Measurements from ENCODE around the gene SERPINB12. TPM values are rescaled to one million over a fixed set of nuclear protein-coding genes. Genes with fewer than 3 reads are reported as not detected.

SERPINB12 gene
- total and polyA plus RNA-seq, 2 of the 13 experiments (the other 11 are each of a cell fraction or from before 2014, with no cell fraction given), result not detected

- Histone ChIP-seq H3K9ac (ENCODE audit: insufficient read depth, low read depth, low read length) (no peak overlapping the region), H2AFZ (ENCODE audit: low read length) (no peak overlapping the region), H3K4me3 (replicated peaks in 1 of 3; ENCODE audit: insufficient read depth in 1 of 3, low read depth in 2 of 3, low read length in 3 of 3) (no peak overlapping the region), H3K4me2 (ENCODE audit: low read depth, low read length) (no peak overlapping the region), H3K9me3 (ENCODE audit: low read length) (no peaks in the 10 kb centered on the region), H3K27me3 (ENCODE audit: control insufficient read depth in 1 of 2, insufficient read depth in 2 of 2, low read length in 2 of 2) (0 out of 5 replicates have a peak, but pooled peaks cover 0 to 3% of the 10 kb centered on the region in 2 experiments), H3K36me3 (replicated peaks in 1 of 2; ENCODE audit: control insufficient read depth in 1 of 2, insufficient read depth in 2 of 2, low read length in 2 of 2) (no peaks in the 10 kb centered on the region), H3K79me2 (ENCODE audit: insufficient read depth, low read length) (no peaks in the 10 kb centered on the region), H3K4me1 (ENCODE audit: insufficient read depth, low read length) (no peaks in the 10 kb centered on the region), H3K27ac (ENCODE audit: extremely low read length, insufficient read depth, low read length) (no peak overlapping the region), H4K20me1 (ENCODE audit: insufficient read depth, low read length) (no peaks in the 10 kb centered on the region)
- 51% methylated on average over 2 of the region's 2 CpGs for WGBS (ENCODE audit: low lambda C conversion rate)
- FAIRE-seq (no peak), ATAC-seq (no peak), DNase-seq (ENCODE audit: low spot score) (no peak)
- ChIA-PET POLR2A (no interaction called here), CTCF (ENCODE audit: low intra/inter-chr PET ratio, low total read pairs) (no interaction called here)
- intact Hi-C loops (cut with micrococcal nuclease; ENCODE audit: unreplicated experiment) (no loop called here), in situ Hi-C loops (cut with HindIII; ENCODE audit: extremely low pct_ligation_motif_present, low pct_unique_long_range_greater_than_20kb) (no loop called here)
- no TSS peak for BruUV-seq (replicated peaks)
- TF ChIP-seq, protein P1, sequence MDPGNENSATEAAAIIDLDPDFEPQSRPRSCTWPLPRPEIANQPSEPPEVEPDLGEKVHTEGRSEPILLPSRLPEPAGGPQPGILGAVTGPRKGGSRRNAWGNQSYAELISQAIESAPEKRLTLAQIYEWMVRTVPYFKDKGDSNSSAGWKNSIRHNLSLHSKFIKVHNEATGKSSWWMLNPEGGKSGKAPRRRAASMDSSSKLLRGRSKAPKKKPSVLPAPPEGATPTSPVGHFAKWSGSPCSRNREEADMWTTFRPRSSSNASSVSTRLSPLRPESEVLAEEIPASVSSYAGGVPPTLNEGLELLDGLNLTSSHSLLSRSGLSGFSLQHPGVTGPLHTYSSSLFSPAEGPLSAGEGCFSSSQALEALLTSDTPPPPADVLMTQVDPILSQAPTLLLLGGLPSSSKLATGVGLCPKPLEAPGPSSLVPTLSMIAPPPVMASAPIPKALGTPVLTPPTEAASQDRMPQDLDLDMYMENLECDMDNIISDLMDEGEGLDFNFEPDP (CRISPR knock-in tag; conservative IDR thresholded peaks at IDR 0.05), result no peak
- TF ChIP-seq ISL2 (CRISPR knock-in tag; IDR thresholded peaks at IDR 0.05) (no peak), RFXAP (CRISPR knock-in tag; IDR thresholded peaks at IDR 0.05; ENCODE audit: borderline replicate concordance) (no peak), HNRNPUL1 (IDR thresholded peaks at IDR 0.05; ENCODE audit: low read depth, low read length) (no peak), ZNF496 (CRISPR knock-in tag; IDR thresholded peaks at IDR 0.05; ENCODE audit: insufficient replicate concordance) (no peak), MXD3 (CRISPR knock-in tag; IDR thresholded peaks at IDR 0.05) (no peak), ZNF75D (CRISPR knock-in tag; IDR thresholded peaks at IDR 0.05; ENCODE audit: borderline replicate concordance) (no peak), MAF1 (CRISPR knock-in tag; IDR thresholded peaks at IDR 0.05; ENCODE audit: borderline replicate concordance) (no peak), MXI1 (IDR thresholded peaks at IDR 0.05; ENCODE audit: borderline replicate concordance, low read depth, low read length) (no peak), NFE2 (CRISPR knock-in tag; IDR thresholded peaks at IDR 0.05) (no peak), ZNF264 (CRISPR knock-in tag; IDR thresholded peaks at IDR 0.05) (no peak), KLF11 (CRISPR knock-in tag; IDR thresholded peaks at IDR 0.05) (no peak), ZNF850 (CRISPR knock-in tag; conservative IDR thresholded peaks at IDR 0.05) (no peak)
- TF ChIP-seq, protein P2, sequence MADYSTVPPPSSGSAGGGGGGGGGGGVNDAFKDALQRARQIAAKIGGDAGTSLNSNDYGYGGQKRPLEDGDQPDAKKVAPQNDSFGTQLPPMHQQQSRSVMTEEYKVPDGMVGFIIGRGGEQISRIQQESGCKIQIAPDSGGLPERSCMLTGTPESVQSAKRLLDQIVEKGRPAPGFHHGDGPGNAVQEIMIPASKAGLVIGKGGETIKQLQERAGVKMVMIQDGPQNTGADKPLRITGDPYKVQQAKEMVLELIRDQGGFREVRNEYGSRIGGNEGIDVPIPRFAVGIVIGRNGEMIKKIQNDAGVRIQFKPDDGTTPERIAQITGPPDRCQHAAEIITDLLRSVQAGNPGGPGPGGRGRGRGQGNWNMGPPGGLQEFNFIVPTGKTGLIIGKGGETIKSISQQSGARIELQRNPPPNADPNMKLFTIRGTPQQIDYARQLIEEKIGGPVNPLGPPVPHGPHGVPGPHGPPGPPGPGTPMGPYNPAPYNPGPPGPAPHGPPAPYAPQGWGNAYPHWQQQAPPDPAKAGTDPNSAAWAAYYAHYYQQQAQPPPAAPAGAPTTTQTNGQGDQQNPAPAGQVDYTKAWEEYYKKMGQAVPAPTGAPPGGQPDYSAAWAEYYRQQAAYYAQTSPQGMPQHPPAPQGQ (CRISPR knock-in tag; IDR thresholded peaks at IDR 0.05; ENCODE audit: borderline replicate concordance), result no peak
- TF ChIP-seq, protein P3, sequence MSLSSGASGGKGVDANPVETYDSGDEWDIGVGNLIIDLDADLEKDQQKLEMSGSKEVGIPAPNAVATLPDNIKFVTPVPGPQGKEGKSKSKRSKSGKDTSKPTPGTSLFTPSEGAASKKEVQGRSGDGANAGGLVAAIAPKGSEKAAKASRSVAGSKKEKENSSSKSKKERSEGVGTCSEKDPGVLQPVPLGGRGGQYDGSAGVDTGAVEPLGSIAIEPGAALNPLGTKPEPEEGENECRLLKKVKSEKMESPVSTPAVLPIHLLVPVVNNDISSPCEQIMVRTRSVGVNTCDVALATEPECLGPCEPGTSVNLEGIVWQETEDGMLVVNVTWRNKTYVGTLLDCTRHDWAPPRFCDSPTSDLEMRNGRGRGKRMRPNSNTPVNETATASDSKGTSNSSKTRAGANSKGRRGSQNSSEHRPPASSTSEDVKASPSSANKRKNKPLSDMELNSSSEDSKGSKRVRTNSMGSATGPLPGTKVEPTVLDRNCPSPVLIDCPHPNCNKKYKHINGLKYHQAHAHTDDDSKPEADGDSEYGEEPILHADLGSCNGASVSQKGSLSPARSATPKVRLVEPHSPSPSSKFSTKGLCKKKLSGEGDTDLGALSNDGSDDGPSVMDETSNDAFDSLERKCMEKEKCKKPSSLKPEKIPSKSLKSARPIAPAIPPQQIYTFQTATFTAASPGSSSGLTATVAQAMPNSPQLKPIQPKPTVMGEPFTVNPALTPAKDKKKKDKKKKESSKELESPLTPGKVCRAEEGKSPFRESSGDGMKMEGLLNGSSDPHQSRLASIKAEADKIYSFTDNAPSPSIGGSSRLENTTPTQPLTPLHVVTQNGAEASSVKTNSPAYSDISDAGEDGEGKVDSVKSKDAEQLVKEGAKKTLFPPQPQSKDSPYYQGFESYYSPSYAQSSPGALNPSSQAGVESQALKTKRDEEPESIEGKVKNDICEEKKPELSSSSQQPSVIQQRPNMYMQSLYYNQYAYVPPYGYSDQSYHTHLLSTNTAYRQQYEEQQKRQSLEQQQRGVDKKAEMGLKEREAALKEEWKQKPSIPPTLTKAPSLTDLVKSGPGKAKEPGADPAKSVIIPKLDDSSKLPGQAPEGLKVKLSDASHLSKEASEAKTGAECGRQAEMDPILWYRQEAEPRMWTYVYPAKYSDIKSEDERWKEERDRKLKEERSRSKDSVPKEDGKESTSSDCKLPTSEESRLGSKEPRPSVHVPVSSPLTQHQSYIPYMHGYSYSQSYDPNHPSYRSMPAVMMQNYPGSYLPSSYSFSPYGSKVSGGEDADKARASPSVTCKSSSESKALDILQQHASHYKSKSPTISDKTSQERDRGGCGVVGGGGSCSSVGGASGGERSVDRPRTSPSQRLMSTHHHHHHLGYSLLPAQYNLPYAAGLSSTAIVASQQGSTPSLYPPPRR (CRISPR knock-in tag; IDR thresholded peaks at IDR 0.05; ENCODE audit: borderline replicate concordance), result no peak
- TF ChIP-seq, protein P4, sequence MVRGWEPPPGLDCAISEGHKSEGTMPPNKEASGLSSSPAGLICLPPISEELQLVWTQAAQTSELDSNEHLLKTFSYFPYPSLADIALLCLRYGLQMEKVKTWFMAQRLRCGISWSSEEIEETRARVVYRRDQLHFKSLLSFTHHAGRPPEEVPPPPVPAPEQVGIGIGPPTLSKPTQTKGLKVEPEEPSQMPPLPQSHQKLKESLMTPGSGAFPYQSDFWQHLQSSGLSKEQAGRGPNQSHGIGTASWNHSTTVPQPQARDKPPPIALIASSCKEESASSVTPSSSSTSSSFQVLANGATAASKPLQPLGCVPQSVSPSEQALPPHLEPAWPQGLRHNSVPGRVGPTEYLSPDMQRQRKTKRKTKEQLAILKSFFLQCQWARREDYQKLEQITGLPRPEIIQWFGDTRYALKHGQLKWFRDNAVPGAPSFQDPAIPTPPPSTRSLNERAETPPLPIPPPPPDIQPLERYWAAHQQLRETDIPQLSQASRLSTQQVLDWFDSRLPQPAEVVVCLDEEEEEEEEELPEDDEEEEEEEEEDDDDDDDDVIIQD (CRISPR knock-in tag; IDR thresholded peaks at IDR 0.05; ENCODE audit: low read depth), result no peak
These were observed 46.5 kb upstream of the SERPINB12 start for GRCh38 chr18:63495675-63496074.

All from HepG2 (cell line).